Esophagus (tissue), 2 donors: ENCODE data around the gene CASQ2. TPM values are rescaled to one million over a fixed set of nuclear protein-coding genes. Genes with fewer than 3 reads are reported as not detected.

Source experiments
- H3K27ac ChIP-seq, 2 donors: one replicate each; pipeline ENCODE4 v1.5.1; 2013; ENCODE audit warnings: low read depth in 2 of 2, mild to moderate bottlenecking in 2 of 2, inconsistent platforms in 1 of 2, low read length in 1 of 2, moderate library complexity in 1 of 2
- H3K27me3 ChIP-seq, 2 donors: one replicate each; pipeline ENCODE4 v1.6.1; 2013; ENCODE audit warnings: low read length in 2 of 2, control low read depth in 1 of 2, mild to moderate bottlenecking in 1 of 2; ENCODE audit not compliant: insufficient read depth in 2 of 2, control insufficient read depth in 1 of 2
- H3K36me3 ChIP-seq, 2 donors: one replicate each; pipeline ENCODE4 v1.6.1; 2013; ENCODE audit warnings: low read length in 1 of 2; ENCODE audit not compliant: control insufficient read depth in 2 of 2, insufficient read depth in 2 of 2
- H3K4me1 ChIP-seq, 2 donors: one replicate each; pipeline ENCODE4 v1.6.1; 2013; ENCODE audit warnings: low read length in 1 of 2; ENCODE audit not compliant: control insufficient read depth in 2 of 2, insufficient read depth in 2 of 2
- H3K4me3 ChIP-seq, 2 donors: one replicate each; pipeline ENCODE4 v1.5.1; 2013; ENCODE audit warnings: low read length in 2 of 2, mild to moderate bottlenecking in 2 of 2, low read depth in 1 of 2, moderate library complexity in 1 of 2
- H3K9me3 ChIP-seq, 2 donors: one replicate each; pipeline ENCODE4 v1.6.1; 2013; ENCODE audit warnings: mild to moderate bottlenecking in 2 of 2, low read depth in 1 of 2, low read length in 1 of 2, moderate library complexity in 1 of 2; ENCODE audit not compliant: control insufficient read depth in 2 of 2, insufficient read depth in 1 of 2
- WGBS, 2 donors: extraction: QIAGEN DNeasy Blood & Tissue Kit; methylation state at CpG; one replicate each; pipeline ENCODE4 v1.1.7; 2013; 5-methylcytosine and 5-hydroxymethylcytosine counted together
- polyA plus RNA-seq, 2 donors: library from polyadenylated mRNA; stranded (reverse); fragments of 200-250 nt; gene quantifications; one replicate each; pipeline ENCODE4 v1.2.3, GENCODE V29; 2013
- donor health status: healthy with polysubstance abuse.
- donor health status: Bipolar disorder and iron deficiency.

Gene CASQ2
- polyA plus RNA-seq, 2 donors = 2.2 to 6.7 TPM

- Histone ChIP-seq H3K36me3 (no peaks in the 10 kb centered on the region), H3K9me3 (no peaks in the 10 kb centered on the region), H3K4me3 (no peak overlapping the region), H3K27me3 (no peaks in the 10 kb centered on the region), H3K4me1 (peaks cover 2 to 20% of the 10 kb centered on the region in 2 donors), H3K27ac (no peak overlapping the region)
- WGBS, 2 donors = 57 to 65% methylated on average over 9 of the region's 9 CpGs
Observed at GRCh38 chr1:115710859-115711624, 57.5 kb downstream of the CASQ2 start.

- H3K27ac ChIP-seq = no peak overlapping the region
- H3K9me3 ChIP-seq = no peaks in the 10 kb centered on the region
- H3K27me3 ChIP-seq = no peaks in the 10 kb centered on the region
- H3K4me1 ChIP-seq = peaks cover 0 to 9% of the 10 kb centered on the region in 2 donors
- no peak overlapping the region for H3K4me3 ChIP-seq
- WGBS, 2 donors = 40 to 44% methylated on average over 8 of the region's 8 CpGs
- H3K36me3 ChIP-seq = no peaks in the 10 kb centered on the region
Observed at GRCh38 chr1:115706587-115707425, 61.7 kb downstream of the CASQ2 start.

- Histone ChIP-seq H3K4me1 (peaks cover 0 to 8% of the 10 kb centered on the region in 2 donors), H3K4me3 (no peak overlapping the region), H3K36me3 (no peaks in the 10 kb centered on the region), H3K9me3 (no peaks in the 10 kb centered on the region), H3K27me3 (no peaks in the 10 kb centered on the region), H3K27ac (no peak overlapping the region)
- WGBS, 2 donors = 59 to 69% methylated on average over 9 of the region's 9 CpGs
Observed at GRCh38 chr1:115705963-115706362, 62.6 kb downstream of the CASQ2 start.

DNA sequence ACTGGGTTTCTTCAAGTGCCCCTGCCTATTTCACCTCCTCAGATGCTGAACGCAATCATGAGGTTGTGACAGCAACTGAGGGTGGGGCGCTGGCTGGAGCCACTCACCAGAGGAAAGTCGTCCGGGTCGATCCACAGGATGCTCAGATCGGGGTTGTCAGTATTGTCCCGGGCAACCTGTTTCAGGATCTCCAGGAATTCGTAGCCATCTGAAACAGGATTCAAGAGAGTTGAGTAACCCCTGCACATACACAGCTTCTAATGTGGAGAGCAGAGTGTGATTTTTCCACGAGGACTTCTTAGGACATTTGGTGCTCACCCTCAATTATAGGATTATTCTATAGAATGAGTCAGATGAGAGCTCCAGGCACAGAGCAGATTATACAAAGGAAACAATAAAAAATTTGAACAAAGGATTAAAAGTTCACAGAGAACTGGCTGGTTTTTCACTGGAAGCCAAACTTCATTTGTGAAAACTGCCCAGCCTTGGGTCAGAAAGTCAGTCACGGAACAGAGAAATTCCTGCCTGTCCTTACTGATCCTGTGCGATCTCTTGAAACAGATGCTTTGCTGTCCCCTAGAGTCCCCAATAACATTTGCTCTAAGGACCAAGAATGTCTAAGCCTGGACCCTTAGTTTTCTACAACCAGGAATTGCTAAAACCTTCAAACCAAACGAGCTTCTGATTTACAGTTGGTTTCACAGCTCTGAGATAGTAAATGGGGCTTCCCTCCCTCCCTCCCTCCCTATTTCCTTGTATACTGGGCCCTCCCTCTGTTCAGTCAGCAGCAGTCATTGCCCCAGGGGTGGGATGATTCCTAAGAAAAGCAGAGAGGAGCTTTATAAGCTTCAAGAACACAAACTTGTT is 63.2 kb downstream of the CASQ2 start:
- Histone ChIP-seq H3K36me3 (no peaks in the 10 kb centered on the region), H3K4me1 (peaks cover 0 to 2% of the 10 kb centered on the region in 2 donors), H3K9me3 (no peaks in the 10 kb centered on the region), H3K27ac (peak overlapping the region in 1 of 2 donors; percentile 40), H3K27me3 (no peaks in the 10 kb centered on the region), H3K4me3 (no peak overlapping the region)
- WGBS, 2 donors = 49 to 63% methylated on average over 12 of the region's 12 CpGs

DNA sequence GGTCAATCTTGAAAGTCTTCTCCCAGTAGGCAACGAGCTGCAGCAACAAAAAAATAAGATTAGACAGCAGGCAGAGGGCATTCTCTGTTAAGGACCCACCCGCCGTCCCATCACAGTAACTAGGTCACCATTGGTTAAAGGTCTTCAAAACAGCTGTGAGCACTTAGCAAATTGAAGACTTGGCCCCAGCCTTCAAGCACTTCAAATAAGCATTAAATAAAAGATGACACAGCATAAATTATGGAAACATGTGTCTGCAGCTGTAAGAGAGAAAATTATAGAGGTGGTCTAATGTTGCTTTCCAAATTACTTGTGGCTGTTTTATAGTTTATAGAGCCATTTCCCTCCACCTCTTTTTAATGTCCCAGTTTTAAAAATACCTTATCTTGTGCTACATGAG is 65.6 kb downstream of the CASQ2 start:
- H3K4me1 ChIP-seq = peaks cover 0 to 2% of the 10 kb centered on the region in 2 donors
- no peaks in the 10 kb centered on the region for H3K36me3 ChIP-seq
- WGBS, 2 donors = 70 to 72% methylated on average over 3 of the region's 3 CpGs
- H3K9me3 ChIP-seq = no peaks in the 10 kb centered on the region
- H3K27ac ChIP-seq = no peak overlapping the region
- no peaks in the 10 kb centered on the region for H3K27me3 ChIP-seq
- no peak overlapping the region for H3K4me3 ChIP-seq

DNA sequence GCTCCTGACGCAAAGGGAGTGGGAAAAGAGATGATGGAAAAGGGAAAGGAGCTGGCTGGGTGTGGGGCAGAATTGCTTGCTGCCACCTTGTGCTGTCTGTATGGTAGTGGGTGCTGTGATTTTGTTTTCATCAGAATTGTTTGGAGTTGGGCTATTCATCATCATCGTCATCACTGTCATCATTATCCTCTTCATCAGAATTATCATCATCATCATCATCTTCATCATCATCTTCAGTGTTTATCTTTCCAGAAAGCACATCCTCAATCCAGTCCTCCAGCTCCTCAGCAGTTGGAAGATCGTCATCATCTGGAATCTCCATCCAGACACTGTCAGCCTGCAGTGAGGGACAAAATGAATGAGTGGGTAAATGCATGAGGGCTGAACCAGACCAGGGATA is 67.4 kb downstream of the CASQ2 start:
- Histone ChIP-seq H3K9me3 (no peaks in the 10 kb centered on the region), H3K27ac (no peak overlapping the region), H3K4me3 (no peak overlapping the region), H3K36me3 (no peaks in the 10 kb centered on the region), H3K4me1 (peaks cover 0 to 2% of the 10 kb centered on the region in 2 donors), H3K27me3 (no peaks in the 10 kb centered on the region)
- 78 to 87% methylated on average over 3 of the region's 3 CpGs for WGBS, 2 donors

DNA sequence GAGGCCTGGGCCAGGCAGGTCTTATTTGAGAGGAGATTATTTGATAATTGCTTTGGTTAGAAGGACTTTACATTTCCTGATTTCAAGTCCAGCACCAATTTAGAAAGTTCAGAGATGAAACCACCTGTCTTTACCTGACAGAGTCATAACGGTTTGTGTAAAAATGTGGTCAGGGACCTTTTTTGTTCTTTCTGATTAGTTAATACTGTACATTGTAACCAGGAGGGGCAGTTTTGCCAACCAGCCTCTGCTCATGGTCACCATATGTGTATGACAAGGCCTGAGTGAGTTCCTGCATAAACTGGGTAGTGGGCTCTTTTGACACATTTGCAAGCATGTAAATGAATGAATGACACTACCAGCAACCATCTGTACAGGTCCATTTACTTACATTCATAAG is 70.9 kb downstream of the CASQ2 start:
- Histone ChIP-seq H3K36me3 (peaks cover 0 to under 1% of the 10 kb centered on the region in 2 donors), H3K27me3 (no peaks in the 10 kb centered on the region), H3K4me3 (no peak overlapping the region), H3K9me3 (no peaks in the 10 kb centered on the region), H3K4me1 (no peaks in the 10 kb centered on the region), H3K27ac (no peak overlapping the region)
- 71 to 73% methylated on average over 1 of the region's 1 CpG for WGBS, 2 donors

GRCh38 chr1:115694805-115695204 is 73.7 kb downstream of the CASQ2 start:
- 89 to 94% methylated on average over 3 of the region's 3 CpGs for WGBS, 2 donors
- no peak overlapping the region for H3K4me3 ChIP-seq
- H3K27ac ChIP-seq = no peak overlapping the region

GRCh38 chr1:115692224-115692623 is 76.3 kb downstream of the CASQ2 start:
- Histone ChIP-seq H3K9me3 (no peaks in the 10 kb centered on the region), H3K27me3 (no peaks in the 10 kb centered on the region), H3K4me1 (no peaks in the 10 kb centered on the region), H3K36me3 (peaks cover 8 to 24% of the 10 kb centered on the region in 2 donors), H3K27ac (no peak overlapping the region), H3K4me3 (no peak overlapping the region)
- WGBS, 2 donors = 94 to 95% methylated on average over 4 of the region's 4 CpGs

More at GRCh38 chr1:115694805-115695204, 73.7 kb downstream of the CASQ2 start:
- Histone ChIP-seq H3K9me3 (no peaks in the 10 kb centered on the region), H3K36me3 (peaks cover 8 to 24% of the 10 kb centered on the region in 2 donors), H3K27me3 (no peaks in the 10 kb centered on the region), H3K4me1 (no peaks in the 10 kb centered on the region)
